Central memory CD8-positive, alpha-beta T cell (primary cell): ENCODE data around the gene RPS6KA2.

Source experiments
- ATAC-seq: fragments of 150-1000 bp; cut with Tn5 transposase; replicated peaks from 2 replicates; pipeline ENCODE4 v1.10.0; 2022; ENCODE audit warnings: mild to moderate bottlenecking, moderate FRiP score, moderate number of reproducible peaks; ENCODE audit not compliant: poor library complexity, severe bottlenecking; ENCODE audit errors: extremely low read depth
- DNase-seq, 2 donors: peaks; one replicate each; pipeline ENCODE4 v3.0.0; 2021; ENCODE audit warnings: low spot score in 2 of 2
- H3K27ac Mint-ChIP-seq: one replicate; pipeline ENCODE4 v1.8.0; 2022; ENCODE audit warnings: low read depth, mild to moderate bottlenecking, moderate library complexity, mixed read lengths
- H3K27me3 Mint-ChIP-seq: one replicate; pipeline ENCODE4 v1.8.0; 2022; ENCODE audit warnings: mixed read lengths
- H3K36me3 Mint-ChIP-seq: one replicate; pipeline ENCODE4 v1.8.0; 2022; ENCODE audit warnings: mild to moderate bottlenecking, moderate library complexity, mixed read lengths; ENCODE audit not compliant: insufficient read depth
- H3K4me1 Mint-ChIP-seq: one replicate; pipeline ENCODE4 v1.8.0; 2022; ENCODE audit warnings: mixed read lengths
- H3K4me3 Mint-ChIP-seq: one replicate; pipeline ENCODE4 v1.8.0; 2022; ENCODE audit warnings: mild to moderate bottlenecking, moderate library complexity, mixed read lengths
- H3K9me3 Mint-ChIP-seq: one replicate; pipeline ENCODE4 v1.8.0; 2022; ENCODE audit warnings: mixed read lengths

RPS6KA2 gene

GRCh38 chr6:166495487-166496314, 131.3 kb downstream of the RPS6KA2 start:
- ATAC-seq (no peak), DNase-seq (no peak)
- no peak overlapping the region for H3K4me3 Mint-ChIP-seq
- H3K27me3 Mint-ChIP-seq = no peaks in the 10 kb centered on the region
- H3K36me3 Mint-ChIP-seq = peaks cover 5% of the 10 kb centered on the region
- no peak overlapping the region for H3K27ac Mint-ChIP-seq
- no peaks in the 10 kb centered on the region for H3K4me1 Mint-ChIP-seq
- no peaks in the 10 kb centered on the region for H3K9me3 Mint-ChIP-seq

GRCh38 chr6:166494757-166495486, 132.1 kb downstream of the RPS6KA2 start:
- Mint-ChIP-seq H3K9me3 (no peaks in the 10 kb centered on the region), H3K4me3 (no peak overlapping the region), H3K27me3 (no peaks in the 10 kb centered on the region), H3K4me1 (no peaks in the 10 kb centered on the region), H3K27ac (no peak overlapping the region), H3K36me3 (peaks cover 5% of the 10 kb centered on the region)
- no peak for ATAC-seq
- DNase-seq = no peak

DNA sequence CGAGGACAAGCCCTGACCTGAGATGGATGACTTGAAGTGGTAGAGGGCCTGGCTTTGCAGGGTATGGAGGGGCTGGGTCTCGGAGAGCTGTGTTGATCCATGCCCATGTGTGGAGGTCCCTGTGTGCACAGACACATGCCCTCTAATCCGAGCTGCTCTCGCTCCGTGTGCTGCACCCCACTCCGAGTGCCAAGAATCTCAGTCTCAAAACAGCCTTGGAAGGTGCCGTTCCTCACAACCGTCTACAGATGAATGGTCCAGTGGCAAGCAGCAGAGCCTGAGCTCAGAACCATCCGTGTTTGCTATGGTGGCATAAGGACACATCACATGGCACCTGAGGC, 133.0 kb downstream of the RPS6KA2 start:
- Mint-ChIP-seq H3K9me3 (no peaks in the 10 kb centered on the region), H3K4me3 (no peak overlapping the region), H3K27ac (no peak overlapping the region), H3K4me1 (no peaks in the 10 kb centered on the region), H3K36me3 (peaks cover 5% of the 10 kb centered on the region), H3K27me3 (no peaks in the 10 kb centered on the region)
- DNase-seq (no peak), ATAC-seq (no peak)

DNA sequence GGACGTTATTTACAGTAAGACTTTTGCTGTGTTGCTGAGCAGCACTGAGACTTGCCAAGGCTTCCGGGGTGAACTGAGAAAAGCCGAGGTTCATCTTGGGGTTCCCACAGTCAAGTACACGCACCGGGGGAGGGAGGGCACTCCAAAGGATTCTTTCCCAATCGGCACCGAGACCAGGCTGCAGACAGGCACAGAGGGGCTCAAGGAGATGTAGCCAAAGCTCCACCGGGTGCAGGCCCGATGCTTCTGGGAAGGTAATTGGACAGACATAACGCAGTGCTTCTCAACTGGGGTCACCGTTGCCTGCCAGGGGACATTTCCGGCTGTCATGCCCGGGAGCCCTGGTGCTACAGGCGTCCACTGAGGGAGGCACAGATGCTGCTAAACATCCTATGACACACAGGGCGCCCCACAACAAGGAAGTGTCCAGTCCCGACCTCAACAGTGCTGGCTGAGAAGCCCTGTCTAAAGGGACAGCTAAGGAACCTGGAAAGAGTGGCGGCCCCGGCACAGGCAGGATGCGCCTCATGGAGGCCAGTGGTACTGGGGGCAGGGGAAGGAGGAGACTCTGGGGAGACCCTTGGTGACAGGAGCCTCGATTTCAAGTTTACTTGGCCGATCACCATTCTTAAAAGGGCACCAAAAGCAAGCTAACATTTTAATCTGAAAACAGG, 133.5 kb downstream of the RPS6KA2 start:
- H3K9me3 Mint-ChIP-seq = no peaks in the 10 kb centered on the region
- no peak overlapping the region for H3K27ac Mint-ChIP-seq
- DNase-seq (no peak), ATAC-seq (no peak)
- H3K4me3 Mint-ChIP-seq = no peak overlapping the region
- no peaks in the 10 kb centered on the region for H3K27me3 Mint-ChIP-seq
- H3K36me3 Mint-ChIP-seq = peaks cover 5% of the 10 kb centered on the region
- no peaks in the 10 kb centered on the region for H3K4me1 Mint-ChIP-seq

DNA sequence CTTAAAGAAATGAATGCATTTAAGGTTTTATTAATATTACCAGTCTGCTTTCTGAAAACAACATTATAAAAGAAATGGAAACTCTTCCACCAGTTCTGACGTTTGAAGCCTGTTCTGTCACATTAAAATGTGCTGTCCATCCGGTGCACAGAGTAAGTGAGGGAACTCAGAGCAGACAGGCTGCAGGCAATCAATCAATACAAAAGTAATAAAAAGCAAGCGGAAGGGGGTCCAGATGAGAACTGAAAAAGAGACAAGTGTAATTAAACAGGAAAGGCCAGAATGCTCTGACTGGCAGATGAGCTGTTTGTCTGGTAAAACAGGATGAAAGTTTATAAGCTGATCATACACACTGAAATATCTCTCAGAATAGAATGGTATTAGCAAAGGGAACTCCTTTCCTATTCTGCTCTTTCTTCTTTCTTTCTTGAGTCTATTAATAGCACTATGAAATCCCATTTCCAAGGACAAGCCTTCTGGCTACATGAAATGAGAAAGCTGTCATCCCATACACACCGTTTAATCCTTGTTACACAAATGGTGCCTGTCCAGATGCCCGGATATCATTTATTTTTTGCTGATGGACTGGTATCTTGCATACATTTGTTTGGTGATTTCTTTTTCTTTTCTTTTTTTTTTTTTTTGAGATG, 134.8 kb downstream of the RPS6KA2 start:
- H3K27me3 Mint-ChIP-seq = no peaks in the 10 kb centered on the region
- peaks cover 5% of the 10 kb centered on the region for H3K36me3 Mint-ChIP-seq
- H3K27ac Mint-ChIP-seq = no peak overlapping the region
- DNase-seq (no peak), ATAC-seq (no peak)
- H3K4me3 Mint-ChIP-seq = no peak overlapping the region
- peaks cover 12% of the 10 kb centered on the region for H3K4me1 Mint-ChIP-seq
- no peaks in the 10 kb centered on the region for H3K9me3 Mint-ChIP-seq

DNA sequence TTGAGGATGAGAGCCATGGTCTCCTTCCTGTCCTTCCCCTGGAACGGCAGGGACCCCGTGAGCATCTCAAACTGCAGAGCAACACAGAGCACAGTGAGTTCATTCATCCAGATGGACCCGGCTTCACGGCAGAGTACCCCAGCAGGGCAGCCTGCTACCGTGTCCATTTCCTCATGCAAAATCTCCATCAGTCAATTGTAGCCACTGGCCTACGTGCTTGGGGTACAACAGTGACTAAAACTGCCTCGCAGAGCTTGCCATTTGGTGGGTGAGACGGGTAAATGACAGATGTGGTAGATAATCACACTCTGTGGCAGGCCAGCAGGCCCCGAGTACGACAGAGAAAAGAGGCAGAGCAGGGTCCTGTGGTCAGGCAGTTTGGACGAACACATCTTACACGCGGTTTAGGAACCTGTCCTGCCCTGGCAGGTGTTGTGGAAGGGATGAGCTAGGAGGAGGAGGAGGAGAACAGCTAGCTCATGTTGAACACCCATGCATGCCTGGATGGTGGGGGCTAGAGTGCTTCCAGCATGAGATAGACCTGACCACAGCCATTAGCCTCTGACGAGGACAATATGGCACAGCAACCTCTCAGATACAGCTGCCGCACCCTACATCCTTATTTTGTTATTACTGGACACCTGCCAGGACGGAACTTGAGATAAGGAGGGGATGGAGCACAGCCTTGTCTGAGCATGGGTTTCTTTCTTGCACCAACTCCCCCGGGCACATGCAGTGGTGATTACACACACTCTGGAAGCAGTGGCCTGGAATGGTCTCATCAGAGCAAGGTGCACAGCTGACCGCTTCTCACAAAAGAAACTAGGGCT, 136.2 kb downstream of the RPS6KA2 start:
- H3K27ac Mint-ChIP-seq = peak overlapping the region; percentile 89
- H3K4me1 Mint-ChIP-seq = peaks cover 14% of the 10 kb centered on the region
- DNase-seq (no peak), ATAC-seq (no peak)
- peaks cover 5% of the 10 kb centered on the region for H3K36me3 Mint-ChIP-seq
- no peak overlapping the region for H3K4me3 Mint-ChIP-seq
- H3K9me3 Mint-ChIP-seq = no peaks in the 10 kb centered on the region
- no peaks in the 10 kb centered on the region for H3K27me3 Mint-ChIP-seq

GRCh38 chr6:166489301-166490155, 137.5 kb downstream of the RPS6KA2 start:
- ATAC-seq (no peak), DNase-seq (no peak)
- H3K27me3 Mint-ChIP-seq = no peaks in the 10 kb centered on the region
- H3K36me3 Mint-ChIP-seq = peaks cover 2% of the 10 kb centered on the region
- peaks cover 14% of the 10 kb centered on the region for H3K4me1 Mint-ChIP-seq
- no peak overlapping the region for H3K4me3 Mint-ChIP-seq
- peak overlapping the region; percentile 89 for H3K27ac Mint-ChIP-seq
- no peaks in the 10 kb centered on the region for H3K9me3 Mint-ChIP-seq

DNA sequence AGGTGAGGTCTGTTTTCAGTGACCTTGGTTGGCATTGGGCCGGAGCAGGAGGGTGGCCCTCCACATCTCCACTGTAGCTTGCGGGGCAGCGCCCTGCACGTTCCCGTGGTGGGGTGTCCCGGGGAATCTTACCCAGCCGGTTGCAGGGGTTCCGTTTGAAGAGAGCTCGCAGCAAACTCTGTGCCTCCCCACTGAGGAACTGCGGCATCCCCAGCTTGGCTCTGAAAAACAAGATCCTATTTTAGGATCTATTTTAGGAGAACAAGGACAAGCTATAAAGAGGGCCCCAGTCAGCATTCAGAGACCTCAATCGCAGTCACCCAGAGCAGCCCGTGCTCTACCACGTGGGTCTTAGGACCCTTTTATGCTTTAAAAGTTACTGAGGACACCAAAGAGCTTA, 138.3 kb downstream of the RPS6KA2 start:
- DNase-seq (no peak), ATAC-seq (no peak)
- Mint-ChIP-seq H3K4me1 (peaks cover 14% of the 10 kb centered on the region), H3K36me3 (peaks cover under 1% of the 10 kb centered on the region), H3K27me3 (no peaks in the 10 kb centered on the region), H3K4me3 (peak overlapping the region; percentile 47), H3K9me3 (no peaks in the 10 kb centered on the region), H3K27ac (peak overlapping the region; percentile 88)

GRCh38 chr6:166488076-166488685, 138.9 kb downstream of the RPS6KA2 start:
- H3K4me1 Mint-ChIP-seq = peaks cover 14% of the 10 kb centered on the region

DNA sequence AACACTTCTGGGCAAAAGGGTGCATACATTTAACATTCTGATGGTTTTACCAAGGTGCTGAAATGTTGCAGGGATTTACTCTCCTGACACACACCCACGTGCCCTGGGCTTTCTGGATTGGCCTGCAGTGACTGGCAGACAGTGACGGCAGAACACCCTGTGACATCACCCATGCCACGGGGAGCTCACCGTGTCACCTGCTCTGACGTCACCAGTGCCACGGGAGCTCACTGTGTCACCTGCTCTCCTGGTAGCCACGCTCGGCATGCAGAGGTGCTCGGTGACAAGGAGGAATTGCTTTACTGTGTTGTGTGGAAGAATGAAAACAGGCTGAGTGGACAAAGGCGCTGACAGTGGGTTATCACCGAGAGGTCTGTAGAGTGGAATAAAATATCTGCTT, 139.9 kb downstream of the RPS6KA2 start:
- H3K9me3 Mint-ChIP-seq = no peaks in the 10 kb centered on the region
- DNase-seq (no peak), ATAC-seq (no peak)
- H3K27me3 Mint-ChIP-seq = no peaks in the 10 kb centered on the region
- peak overlapping the region; percentile 47 for H3K4me3 Mint-ChIP-seq
- peaks cover 14% of the 10 kb centered on the region for H3K4me1 Mint-ChIP-seq
- peaks cover 1% of the 10 kb centered on the region for H3K36me3 Mint-ChIP-seq
- H3K27ac Mint-ChIP-seq = peak overlapping the region; percentile 88

More at GRCh38 chr6:166488076-166488685, 138.9 kb downstream of the RPS6KA2 start:
- peaks cover 1% of the 10 kb centered on the region for H3K36me3 Mint-ChIP-seq
- H3K4me3 Mint-ChIP-seq = peak overlapping the region; percentile 47
- ATAC-seq = peak; percentile 98
- H3K27me3 Mint-ChIP-seq = no peaks in the 10 kb centered on the region
- no peaks in the 10 kb centered on the region for H3K9me3 Mint-ChIP-seq
- peak overlapping the region; percentile 88 for H3K27ac Mint-ChIP-seq
- peak; percentile 47 to 76 for DNase-seq

DNA sequence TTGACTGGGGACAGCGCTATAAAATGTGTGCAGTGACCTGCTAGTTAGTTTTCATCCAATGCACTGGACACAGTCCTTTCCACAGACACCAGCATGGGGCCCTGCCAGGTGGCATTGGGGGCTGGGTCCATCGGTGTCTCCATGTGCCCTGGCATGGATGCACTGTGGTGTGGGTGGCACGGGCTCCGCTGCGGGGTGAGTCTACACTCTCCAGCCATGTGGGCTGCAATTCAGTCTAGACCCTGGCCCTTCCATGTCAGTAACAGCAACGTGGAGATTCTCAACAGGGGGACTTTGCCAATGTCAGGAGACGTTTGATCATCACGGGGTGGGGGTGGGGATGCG, 140.5 kb downstream of the RPS6KA2 start:
- H3K4me1 Mint-ChIP-seq = peaks cover 14% of the 10 kb centered on the region
- H3K27ac Mint-ChIP-seq = no peak overlapping the region
- H3K9me3 Mint-ChIP-seq = no peaks in the 10 kb centered on the region
- H3K36me3 Mint-ChIP-seq = peaks cover 1% of the 10 kb centered on the region
- no peak overlapping the region for H3K4me3 Mint-ChIP-seq
- DNase-seq (no peak), ATAC-seq (no peak)
- H3K27me3 Mint-ChIP-seq = no peaks in the 10 kb centered on the region
